HepG2 (cell line): ENCODE data around the gene GPR15. TPM values are rescaled to one million over a fixed set of nuclear protein-coding genes. Genes with fewer than 3 reads are reported as not detected.

ENCODE experiments used
- ATAC-seq: fragments of 200-7000 bp; cut with Tn5 transposase; 3 replicates; pipeline ENCODE4 v1.9.1; 2020; ENCODE audit warnings: mild to moderate bottlenecking, moderate library complexity
- BruUV-seq: library from RNA; stranded (reverse); fragments of 400-500 nt; replicated peaks from 2 replicates; lab custom pipeline; 2021; lab: Mats Ljungman, UMichigan
- CTCF ChIA-PET: fragments of 300-600 bp; formaldehyde crosslinking; extraction: SDS; loops from one replicate; lab custom pipeline; 2021; ENCODE audit warnings: low total read pairs, inconsistent platforms, low intra/inter-chr PET ratio; lab: Yijun Ruan, JAX
- POLR2A ChIA-PET: fragments of 350-600 bp; sonication (Branson Sonifier 250); formaldehyde crosslinking; loops from one replicate; lab custom pipeline; 2020; ENCODE audit warnings: antibody characterized with exemption, inconsistent platforms; lab: Yijun Ruan, JAX
- DNase-seq: peaks from one replicate; pipeline ENCODE4 v3.0.0-alpha.2; 2015; ENCODE audit warnings: low spot score
- FAIRE-seq: peaks from 3 replicates; lab custom pipeline; 2011; peaks lifted over from hg19 to GRCh38; lab: Jason Lieb, UNC
- H2AFZ ChIP-seq: one replicate; pipeline ENCODE4 v1.6.1; 2011; ENCODE audit warnings: low read length, inconsistent platforms
- H3K27ac ChIP-seq: fragments of 300-600 bp; 3 replicates; pipeline ENCODE4 v1.8.0; 2011; ENCODE audit warnings: mixed run types, mild to moderate bottlenecking, mixed read lengths, low read length, inconsistent platforms; ENCODE audit not compliant: insufficient read depth; ENCODE audit errors: extremely low read length
- H3K27me3 ChIP-seq, 2 experiments: fragments of 200-600 bp in 1 of 2; 2 replicates in 1 of 2; 3 replicates in 1 of 2; pipeline versions ENCODE4 v1.6.0 to v1.8.0; 2011; ENCODE audit warnings: low read length in 2 of 2, mild to moderate bottlenecking in 2 of 2, moderate library complexity in 2 of 2, inconsistent platforms in 1 of 2; ENCODE audit not compliant: insufficient read depth in 2 of 2, control insufficient read depth in 1 of 2
- H3K36me3 ChIP-seq, 2 experiments: fragments of 200-600 bp in 1 of 2; replicated peaks in 1 of 2; 2 replicates in 1 of 2; 3 replicates in 1 of 2; pipeline versions ENCODE4 v1.5.1 to v1.8.0; 2011; ENCODE audit warnings: low read length in 2 of 2, inconsistent platforms in 1 of 2; ENCODE audit not compliant: insufficient read depth in 2 of 2, control insufficient read depth in 1 of 2
- H3K4me1 ChIP-seq: 2 replicates; pipeline ENCODE4 v1.5.1; 2012; ENCODE audit warnings: low read length, inconsistent platforms; ENCODE audit not compliant: insufficient read depth
- H3K4me2 ChIP-seq: 2 replicates; pipeline ENCODE4 v1.6.0; 2011; ENCODE audit warnings: low read depth, low read length, inconsistent platforms
- H3K4me3 ChIP-seq, 3 experiments: fragments of 200-600 bp in 1 of 3; sonication (generic), shearing (Covaris generic) in 1 of 3; replicated peaks in 1 of 3; 2 replicates each; pipeline ENCODE4 v1.5.1; 2011 to 2016; ENCODE audit warnings: low read length in 3 of 3, inconsistent platforms in 2 of 3, low read depth in 2 of 3, mild to moderate bottlenecking in 2 of 3, control low read depth in 1 of 3, mixed read lengths in 1 of 3; ENCODE audit not compliant: insufficient read depth in 1 of 3
- H3K79me2 ChIP-seq: one replicate; pipeline ENCODE4 v1.6.1; 2011; ENCODE audit warnings: low read length, inconsistent platforms; ENCODE audit not compliant: insufficient read depth
- H3K9ac ChIP-seq: 2 replicates; pipeline ENCODE4 v1.6.0; 2011; ENCODE audit warnings: mild to moderate bottlenecking, low read depth, low read length, inconsistent platforms; ENCODE audit not compliant: insufficient read depth
- H3K9me3 ChIP-seq: 2 replicates; pipeline ENCODE4 v1.5.1; 2012; ENCODE audit warnings: mild to moderate bottlenecking, low read length
- H4K20me1 ChIP-seq: 2 replicates; pipeline ENCODE4 v1.6.0; 2011; ENCODE audit warnings: inconsistent platforms, mild to moderate bottlenecking, low read length, moderate library complexity; ENCODE audit not compliant: insufficient read depth
- AGO1 ChIP-seq: fragments of 200-400 bp; formaldehyde crosslinking; IDR thresholded peaks from 2 replicates; pipeline ENCODE4 v1.6.1; 2017; ENCODE audit warnings: mild to moderate bottlenecking, low read depth, low read length, moderate library complexity; ENCODE audit not compliant: poor library complexity, severe bottlenecking
- AKNA ChIP-seq: sonication (generic); formaldehyde crosslinking; IDR thresholded peaks from 2 replicates; pipeline ENCODE4 v1.4.0; 2020; ENCODE audit warnings: missing genetic modification reagents, borderline replicate concordance
- EP300 ChIP-seq, 3 experiments: sonication (generic) in 1 of 3; formaldehyde crosslinking in 1 of 3; IDR thresholded peaks; 2 replicates each; pipeline versions ENCODE4 v1.5.1 to v1.6.1; 2011 to 2020; ENCODE audit warnings: low read depth in 2 of 3, low read length in 2 of 3, borderline replicate concordance in 1 of 3, improper control_type of control experiment in 1 of 3, mild to moderate bottlenecking in 1 of 3, missing genetic modification reagents in 1 of 3, moderate library complexity in 1 of 3
- FUBP1 ChIP-seq: sonication (generic); formaldehyde crosslinking; IDR thresholded peaks from 2 replicates; pipeline ENCODE4 v1.5.1; 2020; ENCODE audit warnings: missing genetic modification reagents, mild to moderate bottlenecking, borderline replicate concordance
- GATAD2A ChIP-seq: IDR thresholded peaks from 2 replicates; pipeline ENCODE4 v1.6.1; 2016
- GPBP1L1 ChIP-seq: sonication (generic); formaldehyde crosslinking; IDR thresholded peaks from 2 replicates; pipeline ENCODE4 v1.5.0; 2020; ENCODE audit warnings: mild to moderate bottlenecking, missing genetic modification reagents
- GTF3A ChIP-seq: sonication (generic); formaldehyde crosslinking; conservative IDR thresholded peaks from 2 replicates; pipeline ENCODE4 v1.4.0; 2020; ENCODE audit warnings: mild to moderate bottlenecking, missing genetic modification reagents
- MATR3 ChIP-seq: sonication (generic); formaldehyde crosslinking; IDR thresholded peaks from 2 replicates; pipeline ENCODE4 v1.4.0; 2020; ENCODE audit warnings: missing genetic modification reagents
- MTF2 ChIP-seq: sonication (generic); formaldehyde crosslinking; IDR thresholded peaks from 2 replicates; pipeline ENCODE4 v1.5.0; 2020; ENCODE audit warnings: missing genetic modification reagents, borderline replicate concordance
- NFKBIZ ChIP-seq: IDR thresholded peaks from 2 replicates; pipeline ENCODE4 v1.6.1; 2018; ENCODE audit warnings: missing genetic modification reagents, missing compliant biosample characterization
- NKX3-1 ChIP-seq: sonication (generic); formaldehyde crosslinking; IDR thresholded peaks from 2 replicates; pipeline ENCODE4 v1.5.0; 2020; ENCODE audit warnings: missing genetic modification reagents
- TP53 ChIP-seq: sonication (generic); formaldehyde crosslinking; conservative IDR thresholded peaks from 2 replicates; pipeline ENCODE4 v1.4.0; 2020; ENCODE audit warnings: missing genetic modification reagents
- ZNF160 ChIP-seq: sonication (generic); formaldehyde crosslinking; IDR thresholded peaks from 2 replicates; pipeline ENCODE4 v1.8.0; 2022; ENCODE audit warnings: mild to moderate bottlenecking, inconsistent platforms, missing genetic modification reagents
- ZNF513 ChIP-seq: sonication (generic); formaldehyde crosslinking; conservative IDR thresholded peaks from 2 replicates; pipeline ENCODE4 v1.5.0; 2020; ENCODE audit warnings: missing genetic modification reagents
- ZNF780A ChIP-seq: sonication (generic); formaldehyde crosslinking; IDR thresholded peaks from 2 replicates; pipeline ENCODE4 v1.8.0; 2022; ENCODE audit warnings: mild to moderate bottlenecking, missing genetic modification reagents, moderate library complexity
- WGBS: methylation state at CpG from one replicate; pipeline ENCODE4 v1.1.6; 2017; ENCODE audit warnings: low lambda C conversion rate; 5-methylcytosine and 5-hydroxymethylcytosine counted together
- in situ Hi-C: cut with HindIII; loops from 2 replicates; pipeline ENCODE4 v1.10.0; 2017; ENCODE audit warnings: low pct_unique_long_range_greater_than_20kb; ENCODE audit not compliant: extremely low pct_ligation_motif_present
- intact Hi-C: fragments of 100-400 bp; cut with micrococcal nuclease; formaldehyde crosslinking; loops from one replicate; pipeline ENCODE4 v1.10.0; 2022; ENCODE audit not compliant: unreplicated experiment
- polyA plus RNA-seq, 8 experiments: library from polyadenylated mRNA; depleted of rRNA in 3 of 8; stranded (reverse) in 7 of 8; unstranded in 1 of 8; fragments of >200 nt; fragmentation: Illumina TruSeq in 4 of 8; extraction: Trizol in 4 of 8; gene quantifications; 2 replicates each; pipeline versions ENCODE4 v1.2.1 to v1.2.3, GENCODE V29; 2011 to 2016; ENCODE audit warnings: low read depth in 4 of 8, missing spikeins in 1 of 8, mixed read lengths in 1 of 8; ENCODE audit not compliant: insufficient read depth in 1 of 8
- total RNA-seq, 5 experiments: library from RNA; depleted of rRNA; stranded (reverse); fragments of >200 nt; fragmentation: Illumina TruSeq; extraction: Trizol; gene quantifications; 2 replicates each; pipeline ENCODE4 v1.2.3, GENCODE V29; 2016; ENCODE audit warnings: low read depth in 1 of 5

The GPR15 gene
- total and polyA plus RNA-seq, 2 of the 13 experiments (the other 11 are each of a cell fraction or from before 2014, with no cell fraction given) = not detected

GRCh38 chr3:98583766-98584165, 52.0 kb downstream of the GPR15 start:
- in situ Hi-C loops (no loop called here), intact Hi-C loops (no loop called here)
- Histone ChIP-seq H4K20me1 (no peaks in the 10 kb centered on the region), H2AFZ (no peak overlapping the region), H3K9ac (no peak overlapping the region), H3K36me3 (peaks cover 6 to 65% of the 10 kb centered on the region in 2 experiments), H3K4me2 (no peak overlapping the region), H3K27ac (no peak overlapping the region), H3K4me1 (no peaks in the 10 kb centered on the region), H3K27me3 (no peaks in the 10 kb centered on the region), H3K9me3 (no peaks in the 10 kb centered on the region), H3K4me3 (no peak overlapping the region), H3K79me2 (no peaks in the 10 kb centered on the region)
- WGBS = 95% methylated on average over 4 of the region's 4 CpGs
- ChIA-PET POLR2A (no interaction called here), CTCF (no interaction called here)
- FAIRE-seq (no peak), DNase-seq (no peak), ATAC-seq (no peak)
- BruUV-seq = no TSS peak
- TF ChIP-seq ZNF160 (CRISPR knock-in tag) = no peak
- no peak for TF ChIP-seq GPBP1L1
- TF ChIP-seq NFKBIZ (CRISPR knock-in tag) = no peak
- no peak for TF ChIP-seq MTF2 (CRISPR knock-in tag)
- no peak for TF ChIP-seq ZNF513
- TF ChIP-seq FUBP1 (CRISPR knock-in tag) = no peak
- TF ChIP-seq GATAD2A = no peak
- TF ChIP-seq MATR3 (CRISPR knock-in tag) = no peak
- no peak for TF ChIP-seq EP300 (IDR thresholded peaks at IDR 0.05; ENCODE audit: low read depth in 2 of 2, low read length in 2 of 2)
- no peak for TF ChIP-seq EP300 (CRISPR knock-in tag; IDR thresholded peaks at IDR 0.05; ENCODE audit: borderline replicate concordance)
- TF ChIP-seq GTF3A = no peak
- TF ChIP-seq TP53 = no peak
- no peak for TF ChIP-seq NKX3-1 (CRISPR knock-in tag)
- TF ChIP-seq ZNF780A = no peak
- no peak for TF ChIP-seq AGO1
- no peak for TF ChIP-seq AKNA (CRISPR knock-in tag)
